GM12878 (cell line): ENCODE data around the gene NSMCE1. TPM values are rescaled to one million over a fixed set of nuclear protein-coding genes. Genes with fewer than 3 reads are reported as not detected.
A peak's percentile ranks its signal among the peaks of the same experiment; 100 is the strongest.

ENCODE experiments used
- BACH1 ChIP-seq: fragments of 450-650 bp; IDR thresholded peaks from 2 replicates; pipeline ENCODE4 v1.6.1; 2017; ENCODE audit warnings: mild to moderate bottlenecking, borderline replicate concordance
- BHLHE40 ChIP-seq, 2 experiments: fragments of 450-650 bp in 1 of 2; IDR thresholded peaks; 2 replicates each; pipeline ENCODE4 v1.6.1; 2011 to 2017; ENCODE audit warnings: low read depth in 2 of 2, borderline replicate concordance in 1 of 2, improper control_type of control experiment in 1 of 2, low read length in 1 of 2, mild to moderate bottlenecking in 1 of 2
- CUX1 ChIP-seq: IDR thresholded peaks from 2 replicates; pipeline ENCODE4 v1.6.1; 2012; ENCODE audit warnings: improper control_type of control experiment, low read depth, low read length; ENCODE audit not compliant: insufficient replicate concordance
- EP300 ChIP-seq, 2 experiments: fragments of 150-350 bp in 1 of 2; IDR thresholded peaks; 2 replicates each; pipeline ENCODE4 v1.6.1; 2011 to 2012; ENCODE audit warnings: low read depth in 2 of 2, low read length in 2 of 2, borderline replicate concordance in 1 of 2, improper control_type of control experiment in 1 of 2, inconsistent platforms in 1 of 2; ENCODE audit not compliant: control insufficient read depth in 1 of 2
- HDGF ChIP-seq: fragments of 450-650 bp; IDR thresholded peaks from 2 replicates; pipeline ENCODE4 v1.6.1; 2016; ENCODE audit warnings: antibody characterized with exemption
- NFYA ChIP-seq: IDR thresholded peaks from 2 replicates; pipeline ENCODE4 v1.6.1; 2011; ENCODE audit warnings: low read depth, mild to moderate bottlenecking, low read length, improper control_type of control experiment, borderline replicate concordance
- PAX8 ChIP-seq: fragments of 450-650 bp; IDR thresholded peaks from 2 replicates; pipeline ENCODE4 v1.6.1; 2017; ENCODE audit warnings: mild to moderate bottlenecking, moderate library complexity
- SREBF1 ChIP-seq: IDR thresholded peaks from 2 replicates; pipeline ENCODE4 v1.6.1; 2012; ENCODE audit warnings: mild to moderate bottlenecking, low read length
- TAF1 ChIP-seq: IDR thresholded peaks from 2 replicates; pipeline ENCODE4 v1.6.1; 2011; ENCODE audit warnings: mild to moderate bottlenecking, low read depth, low read length, borderline replicate concordance
- ZBTB11 ChIP-seq: fragments of 450-650 bp; formaldehyde crosslinking; IDR thresholded peaks from 2 replicates; pipeline ENCODE4 v1.5.0; 2022; ENCODE audit warnings: mild to moderate bottlenecking, missing genetic modification characterization
- ZBTB33 ChIP-seq: fragments of 450-650 bp; IDR thresholded peaks from 2 replicates; pipeline ENCODE4 v1.6.1; 2017; ENCODE audit warnings: mild to moderate bottlenecking
- ZNF274 ChIP-seq: IDR thresholded peaks from one replicate; pipeline ENCODE4 v1.8.0; 2011; ENCODE audit not compliant: insufficient read length, insufficient read depth
- ZSCAN29 ChIP-seq: fragments of 450-650 bp; IDR thresholded peaks from 2 replicates; pipeline ENCODE4 v1.6.1; 2017; ENCODE audit warnings: mild to moderate bottlenecking, moderate library complexity
- polyA plus RNA-seq, 11 experiments: library from polyadenylated mRNA; depleted of rRNA in 4 of 11; unstranded in 6 of 11; stranded (reverse) in 5 of 11; fragments of >200 nt; fragmentation: Nextera tagmentation in 4 of 11; fragmentation: Illumina TruSeq in 1 of 11; extraction: Ambion mirVana in 4 of 11; extraction: Trizol in 1 of 11; gene quantifications; 1 replicate in 1 of 11; 2 replicates in 10 of 11; pipeline versions ENCODE4 v1.2.1 to v1.2.3, GENCODE V29; 2011 to 2016; ENCODE audit warnings: inconsistent platforms in 2 of 11, missing spikeins in 2 of 11, low read depth in 1 of 11
- total RNA-seq, 4 experiments: library from RNA; depleted of rRNA in 3 of 4; stranded (reverse); fragments of >200 nt in 3 of 4; fragmentation: Illumina TruSeq in 1 of 4; extraction: Trizol in 1 of 4; gene quantifications; 2 replicates each; pipeline versions ENCODE4 v1.2.1 to v1.2.3, GENCODE V29; 2013 to 2021

Gene NSMCE1
- total and polyA plus RNA-seq, 10 of the 15 experiments (the other 5 are each of a cell fraction or from before 2014, with no cell fraction given): 54.0 to 214 (median 71.4) TPM

- TF ChIP-seq ZNF274 (no peak), ZBTB33 (no peak), PAX8 (no peak), EP300 (IDR thresholded peaks at IDR 0.05; ENCODE audit: borderline replicate concordance in 1 of 2, control insufficient read depth in 1 of 2, low read depth in 2 of 2, low read length in 2 of 2) (peak in 1 of 2 experiments; percentile 65; a peak in 2 of 4 replicates), NFYA (no peak), CUX1 (no peak), BHLHE40 (IDR thresholded peaks at IDR 0.05; ENCODE audit: borderline replicate concordance in 1 of 2, low read depth in 2 of 2, low read length in 1 of 2) (peak; percentile 68 to 76; a peak in 2 of 4 replicates), ZBTB11 (CRISPR knock-in tag) (no peak), SREBF1 (no peak), ZSCAN29 (no peak), BACH1 (no peak), TAF1 (no peak), HDGF (no peak)
Measured at GRCh38 chr16:27232061-27232900, 36.3 kb downstream of the NSMCE1 start (continued).
